ENCODE measurements around the gene EYA2. TPM values are rescaled to one million over a fixed set of nuclear protein-coding genes. Genes with fewer than 3 reads are reported as not detected.

The EYA2 gene
- polyA plus RNA-seq, 1 donor (not counting 4 experiments of a cell fraction or from before 2014, with no cell fraction given) = not detected

DNA sequence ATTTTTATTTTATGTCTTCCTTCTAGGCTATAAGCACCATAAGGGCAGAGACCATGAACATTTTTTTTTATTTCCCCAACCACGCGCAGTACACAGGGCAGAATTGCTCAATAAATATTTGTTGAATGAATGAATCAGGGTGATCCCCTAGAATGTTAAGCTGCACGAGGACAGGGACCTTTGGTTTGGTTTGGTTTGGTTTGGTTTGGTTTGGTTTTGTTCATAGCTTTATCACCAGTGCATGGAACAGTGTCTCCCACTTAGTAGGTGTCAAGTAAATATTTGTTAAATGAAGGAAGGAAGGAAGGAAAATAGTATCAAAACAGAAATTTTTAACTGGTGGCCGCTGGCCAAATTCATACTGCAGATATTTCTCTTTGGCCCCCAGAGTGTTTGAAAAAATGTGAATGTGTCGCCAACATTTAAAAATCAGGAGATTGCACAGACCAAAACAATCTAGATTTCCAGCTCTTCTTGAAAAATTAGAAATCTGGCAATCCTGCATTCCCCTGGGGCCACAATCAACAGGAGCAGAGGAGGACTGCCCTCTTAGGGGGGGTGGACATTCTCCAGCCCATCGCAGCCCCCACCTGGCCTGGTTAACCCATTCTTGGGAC is 205.3 kb downstream of the EYA2 start:
- Histone ChIP-seq H3K4me3 (ENCODE audit: control insufficient read depth in 2 of 3, extremely low read depth in 1 of 3, insufficient read depth in 2 of 3, low read depth in 1 of 3, low read length in 3 of 3) (no peak overlapping the region), H3K9me3 (ENCODE audit: control insufficient read depth, low read depth, low read length) (no peaks in the 10 kb centered on the region), H3K9me1 (ENCODE audit: control insufficient read depth, extremely low read depth, insufficient read depth, low read length) (no peaks in the 10 kb centered on the region), H3K4me1 (ENCODE audit: control insufficient read depth, extremely low read depth, insufficient read depth, low read length) (no peaks in the 10 kb centered on the region), H3K27ac (ENCODE audit: control insufficient read depth, insufficient read depth, low read length) (no peak overlapping the region), H3K4me2 (ENCODE audit: control insufficient read depth, extremely low read depth, insufficient read depth, low read depth, low read length) (no peak overlapping the region), H3K36me3 (ENCODE audit: control insufficient read depth in 2 of 2, extremely low read depth in 1 of 2, insufficient read depth in 2 of 2, low read length in 2 of 2) (no peaks in the 10 kb centered on the region), H4K20me1 (ENCODE audit: control insufficient read depth, extremely low read depth, insufficient read depth, low read length) (no peaks in the 10 kb centered on the region), H2AFZ (ENCODE audit: control insufficient read depth, low read length) (no peak overlapping the region), H3K79me2 (ENCODE audit: control insufficient read depth, insufficient read depth, low read length) (no peaks in the 10 kb centered on the region), H3K27me3 (ENCODE audit: control insufficient read depth, extremely low read depth, insufficient read depth, low read length) (no peaks in the 10 kb centered on the region), H3K9ac (ENCODE audit: control insufficient read depth, extremely low read depth, insufficient read depth, low read length) (no peak overlapping the region)
- DNase-seq (ENCODE audit: low read depth, low spot score) (no peak), FAIRE-seq (no peak)
- no peak for TF ChIP-seq EZH2 (IDR thresholded peaks at IDR 0.05; ENCODE audit: low read length)
- TF ChIP-seq, protein P1, sequence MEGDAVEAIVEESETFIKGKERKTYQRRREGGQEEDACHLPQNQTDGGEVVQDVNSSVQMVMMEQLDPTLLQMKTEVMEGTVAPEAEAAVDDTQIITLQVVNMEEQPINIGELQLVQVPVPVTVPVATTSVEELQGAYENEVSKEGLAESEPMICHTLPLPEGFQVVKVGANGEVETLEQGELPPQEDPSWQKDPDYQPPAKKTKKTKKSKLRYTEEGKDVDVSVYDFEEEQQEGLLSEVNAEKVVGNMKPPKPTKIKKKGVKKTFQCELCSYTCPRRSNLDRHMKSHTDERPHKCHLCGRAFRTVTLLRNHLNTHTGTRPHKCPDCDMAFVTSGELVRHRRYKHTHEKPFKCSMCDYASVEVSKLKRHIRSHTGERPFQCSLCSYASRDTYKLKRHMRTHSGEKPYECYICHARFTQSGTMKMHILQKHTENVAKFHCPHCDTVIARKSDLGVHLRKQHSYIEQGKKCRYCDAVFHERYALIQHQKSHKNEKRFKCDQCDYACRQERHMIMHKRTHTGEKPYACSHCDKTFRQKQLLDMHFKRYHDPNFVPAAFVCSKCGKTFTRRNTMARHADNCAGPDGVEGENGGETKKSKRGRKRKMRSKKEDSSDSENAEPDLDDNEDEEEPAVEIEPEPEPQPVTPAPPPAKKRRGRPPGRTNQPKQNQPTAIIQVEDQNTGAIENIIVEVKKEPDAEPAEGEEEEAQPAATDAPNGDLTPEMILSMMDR (optimal IDR thresholded peaks at IDR 0.05 in 1 of 3, IDR thresholded peaks at IDR 0.05 in 1 of 3, conservative IDR thresholded peaks at IDR 0.05 in 1 of 3; ENCODE audit: extremely low read depth in 1 of 3, insufficient read depth in 2 of 3, low read length in 3 of 3) = no peak
- dilution Hi-C loops (cut with MboI; ENCODE audit: extremely low pct_ligation_motif_present, low sequenced_read_pairs) = no loop called here

DNA sequence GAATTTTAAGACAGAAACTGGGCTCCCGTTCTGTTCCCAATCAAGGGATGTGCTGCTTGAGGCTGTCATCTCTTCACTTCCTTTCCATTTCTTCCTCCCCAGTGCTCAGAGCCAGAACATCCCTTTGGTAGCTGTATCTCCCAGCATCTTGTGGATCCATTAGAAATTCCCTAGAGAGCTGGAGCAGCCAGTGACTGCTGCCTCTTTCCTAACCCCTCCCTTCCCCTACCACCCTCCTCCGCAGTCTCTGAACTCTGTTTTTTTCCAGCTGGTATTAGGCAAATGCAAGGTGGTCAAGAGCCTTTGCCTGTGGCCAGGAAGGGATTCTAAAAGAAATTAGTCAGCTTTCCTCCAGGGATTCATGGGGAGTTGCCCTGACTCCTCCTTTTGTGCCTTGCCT is 208.0 kb downstream of the EYA2 start:
- Histone ChIP-seq H3K4me3 (ENCODE audit: control insufficient read depth in 2 of 3, extremely low read depth in 1 of 3, insufficient read depth in 2 of 3, low read depth in 1 of 3, low read length in 3 of 3) (no peak overlapping the region), H3K4me1 (ENCODE audit: control insufficient read depth, extremely low read depth, insufficient read depth, low read length) (no peaks in the 10 kb centered on the region), H3K9me1 (ENCODE audit: control insufficient read depth, extremely low read depth, insufficient read depth, low read length) (no peaks in the 10 kb centered on the region), H3K27me3 (ENCODE audit: control insufficient read depth, extremely low read depth, insufficient read depth, low read length) (no peaks in the 10 kb centered on the region), H3K9me3 (ENCODE audit: control insufficient read depth, low read depth, low read length) (no peaks in the 10 kb centered on the region), H4K20me1 (ENCODE audit: control insufficient read depth, extremely low read depth, insufficient read depth, low read length) (no peaks in the 10 kb centered on the region), H3K9ac (ENCODE audit: control insufficient read depth, extremely low read depth, insufficient read depth, low read length) (no peak overlapping the region), H3K79me2 (ENCODE audit: control insufficient read depth, insufficient read depth, low read length) (no peaks in the 10 kb centered on the region), H3K36me3 (ENCODE audit: control insufficient read depth in 2 of 2, extremely low read depth in 1 of 2, insufficient read depth in 2 of 2, low read length in 2 of 2) (no peaks in the 10 kb centered on the region), H3K4me2 (ENCODE audit: control insufficient read depth, extremely low read depth, insufficient read depth, low read depth, low read length) (no peak overlapping the region), H2AFZ (ENCODE audit: control insufficient read depth, low read length) (no peak overlapping the region), H3K27ac (ENCODE audit: control insufficient read depth, insufficient read depth, low read length) (no peak overlapping the region)
- FAIRE-seq (no peak), DNase-seq (ENCODE audit: low read depth, low spot score) (no peak)
- TF ChIP-seq, protein P1 (optimal IDR thresholded peaks at IDR 0.05 in 1 of 3, IDR thresholded peaks at IDR 0.05 in 1 of 3, conservative IDR thresholded peaks at IDR 0.05 in 1 of 3; ENCODE audit: extremely low read depth in 1 of 3, insufficient read depth in 2 of 3, low read length in 3 of 3) = no peak
- no peak for TF ChIP-seq EZH2 (IDR thresholded peaks at IDR 0.05; ENCODE audit: low read length)
- dilution Hi-C loops (cut with MboI; ENCODE audit: extremely low pct_ligation_motif_present, low sequenced_read_pairs) = no loop called here
